HG02798 (cell line): Measurements from ENCODE around the gene ARHGAP24.
A peak's percentile ranks its signal among the peaks of the same experiment; 100 is the strongest.
"Not testable (repeated sequence)": the region's sequence is repeated elsewhere in the genome, so short reads cannot be mapped to it uniquely, and the experiment has no call there.

Experiments used
- ATAC-seq: cut with Tn5 transposase; IDR thresholded peaks from one replicate; pipeline ENCODE4 v1.9.1; 2021; ENCODE audit warnings: mild to moderate bottlenecking; ENCODE audit not compliant: unreplicated experiment, poor library complexity

Gene ARHGAP24

DNA sequence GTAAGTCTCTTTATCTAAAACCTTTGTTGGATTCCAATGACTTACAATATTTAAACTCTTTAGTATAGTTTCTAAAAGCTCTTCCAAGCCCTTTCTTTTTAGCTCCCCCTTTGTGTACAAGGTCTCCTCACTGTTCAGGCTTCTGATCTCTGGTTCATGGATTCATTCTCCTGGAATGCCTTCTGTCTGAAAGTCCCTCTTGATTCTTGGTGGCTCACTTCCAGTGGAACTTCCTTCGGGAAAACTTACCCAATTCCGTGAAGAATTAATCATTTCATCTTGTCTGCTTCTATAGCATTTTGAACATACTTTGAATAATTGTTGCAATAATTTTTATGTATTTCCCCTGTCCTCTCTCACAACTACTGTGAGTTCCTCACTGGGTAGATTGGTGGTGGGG is 3.6 kb downstream of the ARHGAP24 start:
- ATAC-seq, result no peak

DNA sequence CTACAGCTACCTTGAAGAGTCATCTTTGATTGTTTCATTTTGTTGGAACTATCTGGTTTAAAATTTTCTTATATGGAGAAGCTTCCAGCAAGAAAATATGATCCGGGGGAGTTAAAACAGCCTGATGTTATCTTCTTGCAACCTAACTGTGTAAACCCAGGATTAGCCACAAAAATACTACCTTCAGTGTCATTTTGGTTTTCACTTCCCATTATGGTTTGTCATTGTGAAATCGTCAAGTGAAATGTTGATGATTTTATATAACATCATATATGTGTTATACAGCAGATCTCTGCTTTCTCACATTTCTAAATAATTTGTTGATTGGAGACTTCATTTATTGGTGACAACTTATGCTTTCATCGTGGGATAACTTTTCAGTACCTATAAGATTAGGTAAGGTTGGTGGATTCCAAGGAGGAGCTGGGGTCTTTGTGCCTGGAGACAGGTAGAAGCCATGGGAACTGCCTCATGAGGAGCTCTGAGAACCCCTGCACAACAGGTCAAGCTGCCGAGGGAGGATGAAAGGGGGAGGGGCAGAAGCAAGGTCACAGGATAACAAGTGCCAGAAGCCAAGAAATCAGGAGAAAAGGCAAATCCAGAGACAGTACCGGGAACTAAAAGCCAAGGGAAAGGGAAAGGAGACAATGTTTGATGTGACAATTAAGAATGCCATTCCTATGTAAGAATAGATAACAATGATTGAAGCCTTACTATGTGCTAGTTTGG is 7.2 kb downstream of the ARHGAP24 start:
- ATAC-seq, result no peak

DNA sequence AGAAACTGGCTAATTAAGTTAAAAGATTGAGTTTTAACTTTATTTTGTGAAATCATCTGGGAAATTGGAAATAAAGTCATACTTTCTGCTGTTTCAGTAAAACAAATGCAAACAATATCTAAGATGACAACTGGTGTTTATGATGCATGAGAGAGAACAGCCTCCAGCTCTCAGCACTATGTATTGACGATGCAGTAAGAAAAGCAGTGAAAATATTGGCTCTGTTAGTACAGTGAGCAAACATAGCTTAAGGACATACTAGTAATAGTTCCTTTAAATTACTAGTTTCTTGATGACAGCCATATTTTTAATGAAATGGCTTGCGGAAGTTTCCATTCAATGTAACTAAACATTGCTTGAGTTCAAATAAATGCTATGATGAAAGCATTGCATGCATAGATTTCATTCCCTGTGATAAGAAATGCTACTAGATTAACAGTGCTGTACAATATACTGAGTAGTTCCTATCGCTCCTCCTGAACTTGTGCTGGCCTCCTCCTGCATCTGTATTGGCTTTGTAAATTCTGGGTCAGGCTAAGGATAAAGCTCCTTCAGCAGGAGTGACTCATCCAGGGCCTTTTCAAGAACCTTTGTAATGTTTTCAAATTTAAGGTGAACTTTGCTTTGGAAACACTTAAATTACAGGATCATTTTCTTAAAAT is 11.6 kb downstream of the ARHGAP24 start:
- ATAC-seq, result no peak

DNA sequence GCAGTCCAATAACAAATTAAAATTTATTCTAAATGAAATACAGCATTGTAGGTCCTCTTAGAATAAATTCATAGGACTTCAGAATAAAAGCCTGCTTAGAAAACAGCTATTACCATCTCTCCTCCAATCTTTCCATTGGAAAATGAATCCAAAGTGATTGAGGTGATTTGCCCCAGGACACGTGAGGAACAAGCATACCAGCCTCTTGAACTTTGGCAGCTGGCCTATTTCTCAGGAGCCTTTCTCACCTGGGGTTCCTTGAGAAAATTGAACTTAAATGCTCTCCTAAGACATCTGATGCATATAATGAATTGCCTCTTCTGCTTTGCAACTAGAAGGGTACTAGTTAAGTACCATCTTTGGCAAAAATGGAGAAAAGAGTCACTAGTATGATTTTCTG is 13.5 kb downstream of the ARHGAP24 start:
- ATAC-seq, result no peak

DNA sequence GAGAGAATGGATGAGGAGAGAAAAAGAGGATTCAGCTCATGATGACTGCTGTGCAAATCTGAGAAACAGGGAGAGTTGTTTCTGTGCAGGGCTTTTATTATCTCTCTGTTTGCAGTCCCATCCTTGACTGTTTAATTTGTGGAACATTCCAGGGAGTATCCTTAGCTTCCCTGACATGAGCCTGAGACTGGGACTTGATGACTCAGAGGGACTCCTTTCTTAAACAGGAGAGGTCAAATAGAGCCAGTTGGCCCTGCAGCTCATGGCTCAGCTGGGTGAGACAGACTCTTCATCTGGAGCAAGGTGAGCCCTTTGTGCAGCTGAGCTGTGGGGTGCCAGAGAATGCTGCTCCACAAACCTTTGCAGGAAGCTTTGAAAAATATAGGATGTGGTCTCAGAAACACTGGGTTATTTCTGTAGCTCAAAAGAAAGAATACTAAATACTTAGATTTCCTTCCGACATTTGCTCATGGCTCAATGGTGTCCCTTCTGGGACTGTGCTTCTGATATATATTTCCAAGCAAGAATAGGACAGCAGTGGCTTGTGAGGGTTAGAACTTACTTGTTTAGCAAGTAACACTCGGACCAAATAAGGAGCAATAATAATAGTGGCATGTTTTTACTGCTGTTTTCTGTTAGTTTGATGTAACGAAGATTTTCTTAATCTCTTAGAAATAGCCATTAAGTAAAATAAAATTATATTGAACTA is 14.5 kb downstream of the ARHGAP24 start:
- ATAC-seq, result no peak

DNA sequence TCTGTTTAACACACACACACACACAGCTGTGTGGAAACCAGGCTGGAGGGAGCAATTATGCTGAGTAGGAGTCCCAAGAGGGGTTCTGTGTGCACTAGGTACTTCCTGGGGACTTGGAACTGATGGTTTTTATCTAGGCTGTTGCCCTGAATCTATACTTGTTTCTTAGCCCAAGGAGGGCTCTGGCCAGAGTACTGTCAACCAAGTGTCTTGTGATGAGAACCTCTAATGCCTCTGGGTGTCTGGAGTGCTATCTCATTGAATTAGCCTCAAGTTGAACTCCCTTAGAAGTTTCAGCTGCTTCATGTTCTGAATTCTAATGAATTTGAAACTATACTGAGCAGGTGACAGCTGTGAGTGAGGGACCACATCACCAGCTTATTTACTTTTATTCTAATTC is 16.6 kb downstream of the ARHGAP24 start:
- peak; percentile 84 for ATAC-seq

DNA sequence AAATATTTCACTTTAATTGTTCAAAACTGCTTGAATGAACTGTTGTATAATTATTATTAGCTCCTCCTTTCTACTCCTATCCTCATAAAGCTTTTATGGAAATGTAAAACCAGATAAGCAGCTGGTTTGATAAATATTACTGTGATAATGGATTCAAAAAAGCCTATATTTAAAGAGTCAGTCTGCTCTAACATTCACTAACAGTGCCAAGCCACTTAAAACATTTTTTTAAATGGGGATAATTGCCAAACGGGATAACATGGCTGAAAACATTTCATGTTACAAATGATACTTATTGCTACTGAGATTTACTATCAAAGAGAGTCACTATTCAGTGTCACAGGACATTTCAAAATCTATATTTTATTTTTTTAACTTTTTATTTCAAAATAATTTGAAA is 17.4 kb downstream of the ARHGAP24 start:
- no peak for ATAC-seq

DNA sequence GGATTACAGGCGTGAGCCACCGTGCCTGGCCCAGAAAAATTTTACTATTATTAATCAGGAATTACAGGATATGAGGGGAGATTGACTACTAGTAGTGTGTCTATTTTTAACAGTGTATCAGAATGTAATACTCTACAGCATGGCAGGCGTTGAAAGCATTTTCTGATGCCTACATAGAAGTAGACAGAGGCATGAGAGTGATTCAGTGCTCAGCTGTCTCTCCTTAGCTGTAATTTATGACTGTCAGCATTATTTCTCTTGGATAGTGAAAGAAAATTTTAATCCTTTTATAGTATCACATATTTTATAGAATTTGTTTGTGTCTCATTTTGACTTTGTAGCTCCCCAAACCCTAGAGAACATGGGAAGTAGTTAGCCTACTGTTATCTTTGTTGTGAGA is 20.7 kb downstream of the ARHGAP24 start:
- no peak for ATAC-seq

DNA sequence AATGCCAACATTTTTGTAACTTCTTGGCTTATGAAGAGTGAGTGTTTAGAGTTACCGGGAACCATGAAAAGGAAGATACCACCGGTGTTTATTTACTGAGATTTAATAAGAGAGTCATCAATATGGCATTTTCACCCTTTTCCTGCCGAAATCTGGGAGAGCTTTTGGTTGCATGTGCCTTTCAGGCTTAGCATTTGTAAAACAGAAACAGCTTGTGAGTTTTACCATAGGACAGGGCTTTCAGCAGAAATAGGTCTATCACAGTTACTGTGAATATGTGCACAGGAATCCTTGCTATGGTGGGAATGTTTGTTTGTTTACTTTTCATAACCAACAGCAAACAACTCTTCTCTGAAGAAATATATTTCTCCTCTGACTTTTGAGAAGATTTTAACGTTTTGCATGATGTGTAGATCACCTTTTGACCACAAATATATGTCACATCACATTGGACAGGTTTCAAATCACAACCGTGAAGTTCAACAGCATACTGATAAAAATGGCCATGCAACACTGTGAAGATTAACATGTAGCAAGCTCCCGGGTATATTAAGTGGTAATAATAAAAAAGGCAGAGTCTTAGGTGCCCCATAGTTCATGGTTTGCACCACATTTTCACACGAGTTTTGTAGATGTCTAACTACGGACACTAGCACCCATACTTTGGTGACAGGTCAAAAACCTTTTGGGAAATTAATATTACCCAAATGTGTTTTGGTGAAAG is 21.3 kb downstream of the ARHGAP24 start:
- no peak for ATAC-seq

DNA sequence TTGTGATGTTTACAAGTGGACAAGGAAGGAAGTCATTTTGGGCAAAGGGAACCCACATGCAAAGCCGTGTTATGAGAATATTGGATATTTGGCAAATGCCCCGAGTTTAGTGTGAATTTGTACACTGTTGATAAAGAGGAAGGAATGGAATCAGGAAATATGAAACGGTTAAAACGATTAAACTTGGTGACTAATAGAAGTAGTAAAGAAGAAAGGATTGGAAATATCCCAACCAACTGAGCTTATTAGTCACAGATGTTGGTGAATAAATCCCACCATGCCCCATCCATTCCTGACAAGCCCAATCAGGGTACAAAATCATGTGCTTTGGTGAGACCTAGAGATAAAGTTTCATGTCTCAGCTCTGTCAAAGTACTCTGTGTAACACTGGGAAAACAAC is 22.0 kb downstream of the ARHGAP24 start:
- ATAC-seq, result no peak

DNA sequence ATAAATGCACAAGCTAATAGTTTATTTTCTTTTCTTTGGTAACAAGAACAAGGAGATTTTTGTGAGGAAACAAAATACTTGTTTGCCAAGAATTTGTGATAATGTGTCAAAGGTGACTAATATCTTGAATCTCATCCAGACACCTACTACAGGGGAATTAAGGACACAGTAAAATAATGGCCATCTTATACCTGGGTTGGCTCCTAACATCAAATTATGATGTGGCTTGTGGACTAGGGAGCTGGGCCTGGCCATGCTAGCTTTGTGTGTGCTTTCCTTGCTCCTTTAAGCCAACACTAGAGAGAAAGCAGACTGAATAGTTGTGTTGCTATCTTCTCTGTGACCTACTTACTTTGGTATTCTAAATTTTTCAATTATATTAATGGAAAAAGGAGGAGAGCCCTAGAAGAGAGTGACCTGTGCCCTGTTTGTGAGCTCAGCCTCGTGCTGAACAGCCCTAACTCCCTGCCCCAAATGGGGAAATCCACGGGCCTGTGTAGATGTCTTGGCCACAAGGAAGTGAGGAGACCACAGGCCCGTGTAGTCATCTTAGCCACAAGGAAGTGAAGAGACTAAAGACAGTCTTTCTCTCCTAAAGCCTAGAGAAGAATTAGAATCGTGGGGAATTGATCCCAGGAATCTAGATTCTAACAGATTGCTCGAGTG is 23.3 kb downstream of the ARHGAP24 start:
- ATAC-seq, result peak; percentile 98

DNA sequence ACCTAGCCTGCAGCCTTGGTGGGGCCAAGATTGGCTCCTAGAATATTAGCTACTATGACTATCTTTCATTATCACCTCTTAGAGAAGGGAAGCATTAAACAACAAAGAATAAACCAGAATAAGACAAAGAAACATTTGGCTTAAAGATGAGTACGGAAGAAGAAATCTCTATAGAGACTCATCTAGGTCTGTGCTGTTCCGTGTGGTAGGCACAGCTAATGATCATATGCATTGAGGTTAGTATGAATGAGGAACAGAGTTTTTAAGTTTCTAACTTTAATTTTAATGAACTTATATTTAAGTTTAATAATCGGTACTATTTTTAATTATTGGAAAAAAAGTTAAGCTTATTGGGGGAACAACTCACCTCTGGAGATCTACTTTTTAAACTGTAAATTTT is 24.6 kb downstream of the ARHGAP24 start:
- no peak for ATAC-seq

DNA sequence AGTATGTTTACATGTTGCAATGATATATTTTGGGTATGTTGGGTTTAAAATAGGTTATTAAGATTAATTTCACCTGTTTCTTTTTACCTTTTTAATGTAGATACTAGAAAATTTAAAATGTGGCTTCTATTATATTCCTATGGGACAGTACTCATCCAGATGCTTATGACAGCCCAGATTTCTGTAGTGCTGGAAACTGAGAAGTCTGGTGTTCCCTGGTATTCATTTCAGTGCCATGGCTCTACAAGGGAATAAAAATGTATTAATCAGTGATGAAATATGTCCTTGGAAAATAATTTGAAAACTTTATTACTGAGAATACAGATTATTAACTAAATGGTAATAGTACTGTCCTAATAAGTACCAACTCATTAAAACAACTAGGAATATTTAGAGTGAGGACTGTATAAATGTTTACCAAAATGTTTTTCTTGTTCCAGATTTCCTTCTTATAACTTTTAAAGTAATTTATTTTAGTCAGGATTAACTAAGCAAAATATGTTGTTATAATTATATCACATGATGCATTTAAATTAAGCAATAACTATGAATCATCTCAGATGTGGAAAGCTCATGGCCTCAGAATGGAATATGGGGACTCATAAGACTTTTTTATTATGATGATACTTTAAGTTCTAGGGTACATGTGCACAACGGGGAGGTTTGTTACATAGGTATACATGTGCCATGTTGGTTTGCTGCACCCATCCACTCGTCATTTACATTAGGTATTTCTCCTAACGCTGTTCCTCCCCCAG is 25.3 kb downstream of the ARHGAP24 start:
- no peak for ATAC-seq

DNA sequence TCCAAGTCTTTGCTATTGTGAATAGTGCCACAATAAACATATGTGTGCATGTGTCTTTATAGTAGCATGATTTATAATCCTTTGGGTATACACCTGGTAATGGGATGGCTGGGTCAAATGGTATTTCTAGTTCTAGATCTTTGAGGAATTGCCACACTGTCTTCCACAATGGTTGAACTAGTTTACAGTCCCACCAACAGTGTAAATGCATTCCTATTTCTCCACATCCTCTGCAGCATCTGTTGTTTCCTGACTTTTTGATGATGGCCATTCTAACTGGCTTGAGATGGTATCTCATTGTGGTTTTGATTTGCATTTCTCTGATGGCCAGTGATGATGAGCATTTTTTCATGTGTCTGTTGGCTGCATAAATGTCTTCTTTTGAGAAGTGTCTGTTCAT is 26.2 kb downstream of the ARHGAP24 start:
- ATAC-seq, result not testable (repeated sequence)

DNA sequence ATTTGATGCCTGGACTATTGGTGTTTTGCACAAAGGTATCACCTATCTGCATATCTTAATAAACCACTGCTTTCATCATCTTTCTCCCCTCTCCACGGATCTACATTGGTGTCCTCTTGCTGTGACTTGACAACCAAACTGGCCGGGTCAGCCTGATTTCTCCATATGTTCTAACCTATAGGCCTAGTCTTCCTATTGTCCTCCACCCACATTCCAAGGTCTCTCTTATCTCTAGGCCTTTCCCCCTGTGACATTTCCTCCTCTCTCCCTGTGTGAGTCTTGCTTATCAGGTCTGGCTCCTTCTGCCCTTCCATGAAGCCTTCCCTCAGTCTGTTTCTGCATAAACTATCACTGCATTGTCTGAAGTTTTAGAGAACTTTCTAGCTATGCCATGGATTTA is 33.7 kb downstream of the ARHGAP24 start:
- no peak for ATAC-seq

DNA sequence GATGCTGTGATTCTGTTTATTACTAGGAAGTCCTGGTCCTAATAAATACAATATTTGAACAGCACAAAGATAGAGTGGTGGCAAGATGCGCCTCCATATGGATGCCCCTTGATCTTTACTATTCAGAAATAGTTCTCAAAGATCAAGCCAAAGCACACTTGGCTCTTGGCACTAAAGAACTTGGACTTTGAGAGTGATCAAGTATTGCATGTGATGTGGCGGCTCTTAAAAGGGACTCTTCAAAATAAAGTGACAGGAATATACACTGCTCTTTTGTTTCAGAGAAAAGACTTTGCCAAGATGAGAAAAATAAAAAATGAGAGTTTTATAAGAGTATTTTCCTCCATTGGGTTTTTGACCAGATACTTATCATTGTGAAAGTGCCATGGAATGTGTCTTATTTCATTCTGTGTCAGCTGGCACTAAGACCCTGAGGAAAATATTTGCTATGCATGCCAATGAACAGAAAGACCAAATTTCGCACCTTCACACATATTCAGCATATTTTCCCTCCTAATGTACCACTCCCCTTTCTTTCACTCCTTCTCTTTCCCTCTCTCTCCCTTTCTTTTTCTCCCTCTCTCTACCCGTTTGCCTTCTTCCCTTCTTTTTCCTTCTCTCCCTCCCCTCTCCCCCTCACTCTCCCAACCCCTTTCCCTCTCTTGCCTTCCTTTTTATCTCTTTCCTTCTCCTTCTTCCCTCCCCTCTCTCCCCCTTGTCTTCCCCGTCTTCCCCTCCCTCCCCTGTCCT is 35.1 kb downstream of the ARHGAP24 start:
- no peak for ATAC-seq

DNA sequence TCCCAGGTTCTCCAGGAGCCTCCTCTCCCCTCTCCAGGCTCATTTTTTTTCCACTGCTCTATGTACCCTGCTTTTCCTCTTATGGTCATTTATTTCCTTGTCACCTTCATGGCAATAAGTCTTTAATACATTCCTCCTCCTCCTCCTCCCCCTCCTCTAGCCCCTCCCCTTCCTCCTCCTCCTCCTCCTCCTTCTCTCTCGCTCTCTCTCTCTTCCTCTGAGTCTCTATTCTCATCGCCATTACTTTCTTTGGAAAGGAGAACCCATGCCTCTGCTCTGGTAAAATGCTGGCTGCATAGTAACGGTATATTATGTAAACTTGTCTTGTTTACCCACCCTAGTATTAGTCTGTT is 35.7 kb downstream of the ARHGAP24 start:
- ATAC-seq, result no peak

DNA sequence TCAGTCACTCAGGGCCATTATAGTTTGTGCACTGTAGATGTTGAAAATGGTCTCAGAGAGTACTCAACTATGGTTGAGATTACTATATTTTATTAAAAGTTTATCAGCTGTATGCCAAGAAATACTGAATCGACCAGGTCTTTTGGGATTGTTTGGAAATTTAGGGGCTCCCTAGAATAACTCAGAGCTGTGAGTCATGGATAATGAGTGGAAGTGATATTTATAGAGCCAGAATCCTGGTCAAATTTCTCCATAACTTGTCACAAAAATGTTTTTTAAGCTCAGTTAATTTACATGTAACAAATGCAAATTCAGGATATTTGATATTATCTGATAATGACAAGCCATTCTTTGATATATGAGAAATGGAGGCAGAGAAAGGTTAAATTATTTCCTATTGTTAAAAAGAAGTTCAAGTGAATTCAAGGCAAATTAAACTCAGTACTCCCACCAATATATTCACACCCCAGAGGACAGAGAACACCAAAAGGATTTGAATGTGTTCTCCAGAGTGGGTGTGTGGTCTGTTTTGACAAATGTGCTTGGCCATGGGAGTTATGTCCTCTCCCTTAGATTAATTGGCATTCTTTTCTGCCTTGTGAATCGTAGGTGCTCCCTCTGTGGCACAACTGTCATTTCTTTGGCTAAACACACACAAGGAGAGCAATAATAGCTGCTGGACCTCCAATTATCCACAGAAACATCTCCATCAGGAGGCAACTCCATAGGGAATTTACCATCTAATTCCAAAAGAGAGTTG is 37.7 kb downstream of the ARHGAP24 start:
- ATAC-seq, result no peak
